PC-9 (cell line): ENCODE data around the gene KCNG4. TPM values are rescaled to one million over a fixed set of nuclear protein-coding genes. Genes with fewer than 3 reads are reported as not detected.

Experiments
- BruUV-seq: library from RNA; stranded (reverse); fragments of 400-500 nt; replicated peaks from 2 replicates; lab custom pipeline; 2021; lab: Mats Ljungman, UMichigan
- CTCF ChIA-PET: fragments of 300-600 bp; sonication (Branson Sonifier 250); formaldehyde crosslinking; loops from one replicate; lab custom pipeline; 2022; ENCODE audit warnings: antibody characterized with exemption; lab: Charles Lee
- POLR2A ChIA-PET: fragments of 300-600 bp; sonication (Branson Sonifier 250); formaldehyde crosslinking; loops from one replicate; lab custom pipeline; 2022; ENCODE audit warnings: antibody characterized with exemption; ENCODE audit not compliant: unreplicated experiment; lab: Charles Lee
- DNase-seq, 2 experiments: peaks; one replicate each; pipeline versions ENCODE4 v3.0.0 to v3.0.0-alpha.2; 2015 to 2022; ENCODE audit warnings: mixed read lengths in 1 of 2
- H2AFZ ChIP-seq: fragments of 200-600 bp; sonication (generic); 2 replicates; pipeline ENCODE4 v1.8.1; 2017; ENCODE audit warnings: antibody characterized with exemption
- H3F3A ChIP-seq: fragments of 200-600 bp; sonication (generic); 2 replicates; pipeline ENCODE4 v1.8.1; 2017; ENCODE audit warnings: antibody characterized with exemption, mild to moderate bottlenecking, low read depth; ENCODE audit not compliant: insufficient read depth
- H3K27ac ChIP-seq: fragments of 200-600 bp; sonication (generic); 2 replicates; pipeline ENCODE4 v1.6.1; 2016; ENCODE audit warnings: mixed run types
- H3K27me3 ChIP-seq: fragments of 200-600 bp; sonication (generic); 2 replicates; pipeline ENCODE4 v1.6.1; 2016; ENCODE audit warnings: low read depth, mixed run types; ENCODE audit not compliant: insufficient read depth
- H3K36me3 ChIP-seq: fragments of 200-600 bp; sonication (generic); 2 replicates; pipeline ENCODE4 v1.6.1; 2016; ENCODE audit warnings: low read depth, mixed run types
- H3K4me1 ChIP-seq: fragments of 200-600 bp; sonication (generic); replicated peaks from 2 replicates; pipeline ENCODE4 v1.6.1; 2016; ENCODE audit warnings: mixed run types; ENCODE audit not compliant: insufficient read depth
- H3K4me2 ChIP-seq: fragments of 200-600 bp; sonication (generic); 2 replicates; pipeline ENCODE4 v1.6.1; 2017; ENCODE audit warnings: mixed run types
- H3K4me3 ChIP-seq: fragments of 200-600 bp; sonication (generic); 2 replicates; pipeline ENCODE4 v1.6.1; 2016; ENCODE audit warnings: mixed run types
- H3K79me2 ChIP-seq: fragments of 200-600 bp; sonication (generic); 2 replicates; pipeline ENCODE4 v1.6.1; 2017; ENCODE audit warnings: low read depth, mixed run types
- H3K9me2 ChIP-seq: fragments of 200-600 bp; sonication (generic); 2 replicates; pipeline ENCODE4 v1.8.1; 2017; ENCODE audit warnings: mild to moderate bottlenecking; ENCODE audit not compliant: insufficient read depth
- H3K9me3 ChIP-seq: fragments of 200-600 bp; sonication (generic); 2 replicates; pipeline ENCODE4 v1.8.1; 2016; ENCODE audit warnings: low read depth; ENCODE audit not compliant: insufficient read depth
- H4K20me1 ChIP-seq: fragments of 200-600 bp; sonication (generic); 2 replicates; pipeline ENCODE4 v1.8.1; 2017; ENCODE audit not compliant: insufficient read depth
- CTCF ChIP-seq: fragments of 200-600 bp; sonication (generic); conservative IDR thresholded peaks from 2 replicates; pipeline ENCODE4 v1.6.1; 2017; ENCODE audit warnings: mixed run types, antibody characterized with exemption, mild to moderate bottlenecking, moderate library complexity
- EZH2 ChIP-seq: fragments of 200-600 bp; sonication (generic); IDR thresholded peaks from 2 replicates; pipeline ENCODE4 v1.8.0; 2017; ENCODE audit warnings: antibody characterized with exemption, low read depth
- intact Hi-C: fragments of 100-400 bp; cut with micrococcal nuclease; formaldehyde crosslinking; loops from one replicate; pipeline ENCODE4 v1.10.0; 2022; ENCODE audit not compliant: unreplicated experiment
- total RNA-seq: library from RNA; stranded (reverse); gene quantifications from 2 replicates; pipeline ENCODE4 v1.2.3, GENCODE V29; 2021

Gene KCNG4
- total RNA-seq, 1 experiment from 2014 or later: not detected

- Histone ChIP-seq H4K20me1 (no peaks in the 10 kb centered on the region; the same call in 1 of the 2 replicates), H3K9me3 (no peaks in the 10 kb centered on the region), H2AFZ (no peak overlapping the region), H3F3A (peaks cover 37% of the 10 kb centered on the region), H3K79me2 (no peaks in the 10 kb centered on the region), H3K4me3 (no peak overlapping the region), H3K36me3 (no peaks in the 10 kb centered on the region), H3K27me3 (no peaks in the 10 kb centered on the region), H3K4me1 (peaks cover 33% of the 10 kb centered on the region), H3K9me2 (no peaks in the 10 kb centered on the region), H3K4me2 (no peak overlapping the region; the same call in 1 of the 2 replicates), H3K27ac (no peak overlapping the region)
- ChIA-PET POLR2A (interaction anchor here (0.7 kb wide), 1 partner anchor 329 kb away, joined by 5 read pairs; no protein-coding TSS in a partner anchor), CTCF (interaction anchor here (0.7 to 0.9 kb wide), 2 partner anchors 76 to 89 kb away, joined by 3 to 4 read pairs; no protein-coding TSS in a partner anchor)
- TF ChIP-seq EZH2 (no peak), CTCF (peak; percentile 87)
- peak; percentile 57 to 74 for DNase-seq
- intact Hi-C loops: loop anchor here (1.0 to 10.0 kb wide), 7 partner anchors 59 to 351 kb away; partner anchors contain the start of genes MBTPS1, MEAK7 and OSGIN1
- no TSS peak for BruUV-seq
Measured at GRCh38 chr16:84175350-84176081, 64.3 kb downstream of the KCNG4 start.

GRCh38 chr16:84174396-84174795 lies 65.4 kb downstream of the KCNG4 start:
- no peak for DNase-seq
- Histone ChIP-seq H4K20me1 (no peaks in the 10 kb centered on the region; the same call in 1 of the 2 replicates), H3K4me1 (peaks cover 33% of the 10 kb centered on the region), H3K4me2 (no peak overlapping the region), H3F3A (peaks cover 37% of the 10 kb centered on the region), H3K27ac (no peak overlapping the region), H3K79me2 (no peaks in the 10 kb centered on the region), H3K36me3 (no peaks in the 10 kb centered on the region), H3K4me3 (no peak overlapping the region), H3K27me3 (no peaks in the 10 kb centered on the region), H3K9me2 (no peaks in the 10 kb centered on the region), H3K9me3 (no peaks in the 10 kb centered on the region), H2AFZ (no peak overlapping the region)
- intact Hi-C loops: loop anchor here (10.0 kb wide), 2 partner anchors 250 to 350 kb away; no protein-coding TSS in a partner anchor
- TF ChIP-seq CTCF (no peak), EZH2 (no peak)
- CTCF ChIA-PET: no interaction called here
- POLR2A ChIA-PET: no interaction called here
- BruUV-seq: no TSS peak

DNA sequence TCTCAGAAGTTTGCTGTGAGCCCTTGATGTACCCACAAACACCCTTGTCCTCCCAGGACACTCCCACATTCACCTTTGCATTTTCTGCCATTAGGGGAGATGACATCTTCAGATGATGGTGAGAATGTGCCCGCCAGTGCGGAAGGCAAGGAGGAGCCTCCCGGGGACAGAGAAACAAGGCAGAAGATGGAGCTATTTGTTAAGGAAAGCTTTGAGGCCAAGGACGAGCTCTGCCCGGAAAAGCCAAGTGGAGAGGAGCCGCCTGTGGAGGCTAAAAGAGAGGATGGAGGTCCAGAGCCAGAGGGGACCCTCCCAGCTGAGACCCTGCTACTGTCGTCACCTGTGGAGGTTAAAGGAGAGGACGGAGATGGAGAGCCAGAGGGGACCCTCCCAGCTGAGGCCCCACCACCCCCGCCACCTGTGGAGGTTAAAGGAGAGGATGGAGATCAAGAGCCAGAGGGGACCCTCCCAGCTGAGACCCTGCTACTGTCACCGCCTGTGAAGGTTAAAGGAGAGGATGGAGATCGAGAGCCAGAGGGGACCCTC lies 70.0 kb downstream of the KCNG4 start:
- Histone ChIP-seq H3K4me3 (no peak overlapping the region), H3K9me3 (no peaks in the 10 kb centered on the region), H3K36me3 (no peaks in the 10 kb centered on the region), H4K20me1 (no peaks in the 10 kb centered on the region), H3K27ac (no peak overlapping the region), H3K9me2 (no peaks in the 10 kb centered on the region), H3K79me2 (no peaks in the 10 kb centered on the region), H3K4me2 (no peak overlapping the region), H3K27me3 (peaks cover 1% of the 10 kb centered on the region; the same call in 1 of the 2 replicates), H3F3A (peaks cover 3% of the 10 kb centered on the region; the same call in 1 of the 2 replicates), H3K4me1 (no peaks in the 10 kb centered on the region), H2AFZ (no peak overlapping the region)
- ChIA-PET POLR2A (interaction anchor here (0.8 kb wide), 1 partner anchor 98 kb away, joined by 9 read pairs; no protein-coding TSS in a partner anchor), CTCF (interaction anchor here (0.7 kb wide), 1 partner anchor 51 kb away, joined by 4 read pairs; no protein-coding TSS in a partner anchor)
- BruUV-seq: no TSS peak
- intact Hi-C loops: loop anchor here (10.0 kb wide), 2 partner anchors 245 to 345 kb away; no protein-coding TSS in a partner anchor
- TF ChIP-seq CTCF: no peak
- DNase-seq: no peak

Other genes starting within 250 kb of the KCNG4 start
- gene SLC38A8, start 197.2 kb downstream of the KCNG4 start, total RNA-seq: not detected in 2 replicates
- 80.3 and 96.0 TPM in 2 replicates for gene MBTPS1, start 123.1 kb downstream of the KCNG4 start, total RNA-seq
- gene HSDL1, start 94.8 kb downstream of the KCNG4 start, total RNA-seq: 30.5 and 32.1 TPM in 2 replicates
- 1.2 and 3.9 TPM in 2 replicates for gene DNAAF1, start 94.7 kb downstream of the KCNG4 start, total RNA-seq
- gene TAF1C, start 53.0 kb downstream of the KCNG4 start, total RNA-seq: 40.2 and 43.0 TPM in 2 replicates
- not detected in 2 replicates for gene ADAD2, start 48.9 kb downstream of the KCNG4 start, total RNA-seq
- gene WFDC1, start 54.9 kb upstream of the KCNG4 start, total RNA-seq: not detected in 2 replicates
- 11.9 and 17.2 TPM in 2 replicates for gene ATP2C2, start 128.5 kb upstream of the KCNG4 start, total RNA-seq